ENCODE data around the gene KMT2B. TPM values are rescaled to one million over a fixed set of nuclear protein-coding genes. Genes with fewer than 3 reads are reported as not detected.

The KMT2B gene
- total RNA-seq, 1 experiment from 2014 or later: 66.6 TPM

DNA sequence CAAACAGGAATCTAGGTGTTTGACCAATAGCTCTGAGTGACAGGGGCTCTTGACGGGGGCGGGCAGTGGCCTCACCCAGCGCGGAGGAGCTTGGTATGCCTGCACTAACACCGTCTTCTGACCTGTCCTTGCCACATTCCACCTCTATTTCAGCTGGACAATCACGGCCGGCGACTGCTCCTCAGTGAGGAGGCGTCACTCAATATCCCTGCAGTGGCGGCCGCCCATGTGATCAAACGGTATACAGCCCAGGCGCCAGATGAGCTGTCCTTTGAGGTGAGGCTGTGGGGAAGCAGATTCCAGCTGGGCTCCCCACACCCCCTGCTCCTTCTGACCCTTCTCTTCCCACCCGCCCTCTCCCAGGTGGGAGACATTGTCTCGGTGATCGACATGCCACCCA, 62.3 kb downstream of the KMT2B start:
- ATAC-seq (no peak), DNase-seq (ENCODE audit: low spot score) (no peak)
- no peaks in the 10 kb centered on the region for H3K9me3 Mint-ChIP-seq
- POLR2A ChIA-PET: no interaction called here
- peaks cover 39% of the 10 kb centered on the region for H3K4me1 Mint-ChIP-seq
- no peak overlapping the region for H3K4me3 Mint-ChIP-seq
- TF ChIP-seq, protein P1, sequence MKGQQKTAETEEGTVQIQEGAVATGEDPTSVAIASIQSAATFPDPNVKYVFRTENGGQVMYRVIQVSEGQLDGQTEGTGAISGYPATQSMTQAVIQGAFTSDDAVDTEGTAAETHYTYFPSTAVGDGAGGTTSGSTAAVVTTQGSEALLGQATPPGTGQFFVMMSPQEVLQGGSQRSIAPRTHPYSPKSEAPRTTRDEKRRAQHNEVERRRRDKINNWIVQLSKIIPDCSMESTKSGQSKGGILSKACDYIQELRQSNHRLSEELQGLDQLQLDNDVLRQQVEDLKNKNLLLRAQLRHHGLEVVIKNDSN (CRISPR knock-in tag; IDR thresholded peaks at IDR 0.05): no peak
- no peak for TF ChIP-seq TEAD1 (CRISPR knock-in tag; IDR thresholded peaks at IDR 0.05)
- TF ChIP-seq FOXP1 (CRISPR knock-in tag; IDR thresholded peaks at IDR 0.05; ENCODE audit: borderline replicate concordance): no peak
- TF ChIP-seq, protein P2, sequence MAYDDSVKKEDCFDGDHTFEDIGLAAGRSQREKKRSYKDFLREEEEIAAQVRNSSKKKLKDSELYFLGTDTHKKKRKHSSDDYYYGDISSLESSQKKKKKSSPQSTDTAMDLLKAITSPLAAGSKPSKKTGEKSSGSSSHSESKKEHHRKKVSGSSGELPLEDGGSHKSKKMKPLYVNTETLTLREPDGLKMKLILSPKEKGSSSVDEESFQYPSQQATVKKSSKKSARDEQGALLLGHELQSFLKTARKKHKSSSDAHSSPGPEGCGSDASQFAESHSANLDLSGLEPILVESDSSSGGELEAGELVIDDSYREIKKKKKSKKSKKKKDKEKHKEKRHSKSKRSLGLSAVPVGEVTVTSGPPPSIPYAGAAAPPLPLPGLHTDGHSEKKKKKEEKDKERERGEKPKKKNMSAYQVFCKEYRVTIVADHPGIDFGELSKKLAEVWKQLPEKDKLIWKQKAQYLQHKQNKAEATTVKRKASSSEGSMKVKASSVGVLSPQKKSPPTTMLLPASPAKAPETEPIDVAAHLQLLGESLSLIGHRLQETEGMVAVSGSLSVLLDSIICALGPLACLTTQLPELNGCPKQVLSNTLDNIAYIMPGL (CRISPR knock-in tag; IDR thresholded peaks at IDR 0.05): no peak
- H3K36me3 Mint-ChIP-seq: no peaks in the 10 kb centered on the region
- CTCF ChIA-PET: no interaction called here
- H3K27me3 Mint-ChIP-seq (ENCODE audit: low read depth): peaks cover 16% of the 10 kb centered on the region
- no peak overlapping the region for H3K27ac Mint-ChIP-seq

- Mint-ChIP-seq H3K36me3 (no peaks in the 10 kb centered on the region), H3K27me3 (ENCODE audit: low read depth) (peaks cover 16% of the 10 kb centered on the region), H3K4me1 (peaks cover 45% of the 10 kb centered on the region), H3K4me3 (no peak overlapping the region), H3K27ac (no peak overlapping the region), H3K9me3 (no peaks in the 10 kb centered on the region)
- DNase-seq (ENCODE audit: low spot score) (no peak), ATAC-seq (no peak)
- CTCF ChIA-PET: no interaction called here
- TF ChIP-seq TEAD1 (CRISPR knock-in tag; IDR thresholded peaks at IDR 0.05): no peak
- TF ChIP-seq ZNF416 (CRISPR knock-in tag; IDR thresholded peaks at IDR 0.05): no peak
- TF ChIP-seq ELF4 (CRISPR knock-in tag; IDR thresholded peaks at IDR 0.05; ENCODE audit: low read depth): no peak
- TF ChIP-seq, protein P1 (CRISPR knock-in tag; IDR thresholded peaks at IDR 0.05): no peak
- TF ChIP-seq ZNF219 (CRISPR knock-in tag; IDR thresholded peaks at IDR 0.05; ENCODE audit: borderline replicate concordance): no peak
- TF ChIP-seq ZNF396 (CRISPR knock-in tag; IDR thresholded peaks at IDR 0.05; ENCODE audit: borderline replicate concordance): no peak
- no peak for TF ChIP-seq ETV6 (CRISPR knock-in tag; IDR thresholded peaks at IDR 0.05)
- TF ChIP-seq, protein P2 (CRISPR knock-in tag; IDR thresholded peaks at IDR 0.05): no peak
- POLR2A ChIA-PET: no interaction called here
Observed at GRCh38 chr19:35780717-35781116, 62.9 kb downstream of the KMT2B start.

- peak; percentile 8 for ATAC-seq
- H3K9me3 Mint-ChIP-seq: no peaks in the 10 kb centered on the region
- peaks cover 43% of the 10 kb centered on the region for H3K4me1 Mint-ChIP-seq
- DNase-seq (ENCODE audit: low spot score): peak; percentile 57
- CTCF ChIA-PET: interaction anchor here (0.6 kb wide), 1 partner anchor 12 kb away, joined by 3 read pairs; no protein-coding TSS in a partner anchor
- no peak overlapping the region for H3K27ac Mint-ChIP-seq
- H3K27me3 Mint-ChIP-seq (ENCODE audit: low read depth): peaks cover 11% of the 10 kb centered on the region
- no peak overlapping the region; the same call in 1 of the 2 replicates for H3K4me3 Mint-ChIP-seq
- POLR2A ChIA-PET: no interaction called here
- no peaks in the 10 kb centered on the region for H3K36me3 Mint-ChIP-seq
- TF ChIP-seq ZNF138 (CRISPR knock-in tag; conservative IDR thresholded peaks at IDR 0.05) (no peak), NFE2L1 (CRISPR knock-in tag; IDR thresholded peaks at IDR 0.05) (no peak), NFATC4 (CRISPR knock-in tag; IDR thresholded peaks at IDR 0.05) (no peak), ZBTB21 (CRISPR knock-in tag; IDR thresholded peaks at IDR 0.05; ENCODE audit: borderline replicate concordance) (no peak), OVOL2 (CRISPR knock-in tag; IDR thresholded peaks at IDR 0.05; ENCODE audit: borderline replicate concordance) (no peak), CBFB (CRISPR knock-in tag; IDR thresholded peaks at IDR 0.05; ENCODE audit: low read depth) (no peak)
- TF ChIP-seq, protein P3, sequence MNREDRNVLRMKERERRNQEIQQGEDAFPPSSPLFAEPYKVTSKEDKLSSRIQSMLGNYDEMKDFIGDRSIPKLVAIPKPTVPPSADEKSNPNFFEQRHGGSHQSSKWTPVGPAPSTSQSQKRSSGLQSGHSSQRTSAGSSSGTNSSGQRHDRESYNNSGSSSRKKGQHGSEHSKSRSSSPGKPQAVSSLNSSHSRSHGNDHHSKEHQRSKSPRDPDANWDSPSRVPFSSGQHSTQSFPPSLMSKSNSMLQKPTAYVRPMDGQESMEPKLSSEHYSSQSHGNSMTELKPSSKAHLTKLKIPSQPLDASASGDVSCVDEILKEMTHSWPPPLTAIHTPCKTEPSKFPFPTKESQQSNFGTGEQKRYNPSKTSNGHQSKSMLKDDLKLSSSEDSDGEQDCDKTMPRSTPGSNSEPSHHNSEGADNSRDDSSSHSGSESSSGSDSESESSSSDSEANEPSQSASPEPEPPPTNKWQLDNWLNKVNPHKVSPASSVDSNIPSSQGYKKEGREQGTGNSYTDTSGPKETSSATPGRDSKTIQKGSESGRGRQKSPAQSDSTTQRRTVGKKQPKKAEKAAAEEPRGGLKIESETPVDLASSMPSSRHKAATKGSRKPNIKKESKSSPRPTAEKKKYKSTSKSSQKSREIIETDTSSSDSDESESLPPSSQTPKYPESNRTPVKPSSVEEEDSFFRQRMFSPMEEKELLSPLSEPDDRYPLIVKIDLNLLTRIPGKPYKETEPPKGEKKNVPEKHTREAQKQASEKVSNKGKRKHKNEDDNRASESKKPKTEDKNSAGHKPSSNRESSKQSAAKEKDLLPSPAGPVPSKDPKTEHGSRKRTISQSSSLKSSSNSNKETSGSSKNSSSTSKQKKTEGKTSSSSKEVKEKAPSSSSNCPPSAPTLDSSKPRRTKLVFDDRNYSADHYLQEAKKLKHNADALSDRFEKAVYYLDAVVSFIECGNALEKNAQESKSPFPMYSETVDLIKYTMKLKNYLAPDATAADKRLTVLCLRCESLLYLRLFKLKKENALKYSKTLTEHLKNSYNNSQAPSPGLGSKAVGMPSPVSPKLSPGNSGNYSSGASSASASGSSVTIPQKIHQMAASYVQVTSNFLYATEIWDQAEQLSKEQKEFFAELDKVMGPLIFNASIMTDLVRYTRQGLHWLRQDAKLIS (CRISPR knock-in tag; IDR thresholded peaks at IDR 0.05; ENCODE audit: borderline replicate concordance): no peak
- TF ChIP-seq, protein P4, sequence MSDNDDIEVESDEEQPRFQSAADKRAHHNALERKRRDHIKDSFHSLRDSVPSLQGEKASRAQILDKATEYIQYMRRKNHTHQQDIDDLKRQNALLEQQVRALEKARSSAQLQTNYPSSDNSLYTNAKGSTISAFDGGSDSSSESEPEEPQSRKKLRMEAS (CRISPR knock-in tag; IDR thresholded peaks at IDR 0.05): no peak
- TF ChIP-seq, protein P5, sequence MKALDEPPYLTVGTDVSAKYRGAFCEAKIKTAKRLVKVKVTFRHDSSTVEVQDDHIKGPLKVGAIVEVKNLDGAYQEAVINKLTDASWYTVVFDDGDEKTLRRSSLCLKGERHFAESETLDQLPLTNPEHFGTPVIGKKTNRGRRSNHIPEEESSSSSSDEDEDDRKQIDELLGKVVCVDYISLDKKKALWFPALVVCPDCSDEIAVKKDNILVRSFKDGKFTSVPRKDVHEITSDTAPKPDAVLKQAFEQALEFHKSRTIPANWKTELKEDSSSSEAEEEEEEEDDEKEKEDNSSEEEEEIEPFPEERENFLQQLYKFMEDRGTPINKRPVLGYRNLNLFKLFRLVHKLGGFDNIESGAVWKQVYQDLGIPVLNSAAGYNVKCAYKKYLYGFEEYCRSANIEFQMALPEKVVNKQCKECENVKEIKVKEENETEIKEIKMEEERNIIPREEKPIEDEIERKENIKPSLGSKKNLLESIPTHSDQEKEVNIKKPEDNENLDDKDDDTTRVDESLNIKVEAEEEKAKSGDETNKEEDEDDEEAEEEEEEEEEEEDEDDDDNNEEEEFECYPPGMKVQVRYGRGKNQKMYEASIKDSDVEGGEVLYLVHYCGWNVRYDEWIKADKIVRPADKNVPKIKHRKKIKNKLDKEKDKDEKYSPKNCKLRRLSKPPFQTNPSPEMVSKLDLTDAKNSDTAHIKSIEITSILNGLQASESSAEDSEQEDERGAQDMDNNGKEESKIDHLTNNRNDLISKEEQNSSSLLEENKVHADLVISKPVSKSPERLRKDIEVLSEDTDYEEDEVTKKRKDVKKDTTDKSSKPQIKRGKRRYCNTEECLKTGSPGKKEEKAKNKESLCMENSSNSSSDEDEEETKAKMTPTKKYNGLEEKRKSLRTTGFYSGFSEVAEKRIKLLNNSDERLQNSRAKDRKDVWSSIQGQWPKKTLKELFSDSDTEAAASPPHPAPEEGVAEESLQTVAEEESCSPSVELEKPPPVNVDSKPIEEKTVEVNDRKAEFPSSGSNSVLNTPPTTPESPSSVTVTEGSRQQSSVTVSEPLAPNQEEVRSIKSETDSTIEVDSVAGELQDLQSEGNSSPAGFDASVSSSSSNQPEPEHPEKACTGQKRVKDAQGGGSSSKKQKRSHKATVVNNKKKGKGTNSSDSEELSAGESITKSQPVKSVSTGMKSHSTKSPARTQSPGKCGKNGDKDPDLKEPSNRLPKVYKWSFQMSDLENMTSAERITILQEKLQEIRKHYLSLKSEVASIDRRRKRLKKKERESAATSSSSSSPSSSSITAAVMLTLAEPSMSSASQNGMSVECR (CRISPR knock-in tag; IDR thresholded peaks at IDR 0.05; ENCODE audit: borderline replicate concordance): no peak
Observed at GRCh38 chr19:35781650-35782049, 63.8 kb downstream of the KMT2B start.
